Thoracic aorta (tissue), 2 donors: ENCODE data around the gene CEP72. TPM values are rescaled to one million over a fixed set of nuclear protein-coding genes. Genes with fewer than 3 reads are reported as not detected.

Experiments used
- ATAC-seq: fragments of 150-250 bp; one replicate; pipeline ENCODE4 v1.8.0; 2017; ENCODE audit warnings: low read depth; ENCODE audit not compliant: insufficient number of reproducible peaks, low FRiP score
- DNase-seq: peaks from one replicate; pipeline ENCODE4 v3.0.0-alpha.2; 2020; ENCODE audit warnings: low spot score
- H3K27ac ChIP-seq, 2 donors: fragments of 200-600 bp; sonication (generic); 1 replicate in 1 of 2; 2 replicates in 1 of 2; pipeline ENCODE4 v1.5.1; 2016; ENCODE audit warnings: mild to moderate bottlenecking in 2 of 2, moderate library complexity in 2 of 2
- H3K27me3 ChIP-seq: fragments of 200-600 bp; sonication (generic); replicated peaks from 2 replicates; pipeline ENCODE4 v1.6.0; 2016; ENCODE audit warnings: mild to moderate bottlenecking; ENCODE audit not compliant: insufficient read depth
- H3K36me3 ChIP-seq: fragments of 200-600 bp; sonication (generic); one replicate; pipeline ENCODE4 v1.5.1; 2016
- H3K4me1 ChIP-seq, 2 donors: fragments of 200-600 bp; sonication (generic); 1 replicate in 1 of 2; 2 replicates in 1 of 2; pipeline versions ENCODE4 v1.5.1 to v1.6.0; 2016; ENCODE audit warnings: low read depth in 2 of 2, mild to moderate bottlenecking in 1 of 2; ENCODE audit not compliant: control insufficient read depth in 1 of 2
- H3K4me3 ChIP-seq: fragments of 200-600 bp; sonication (generic); 2 replicates; pipeline ENCODE4 v1.5.1; 2016; ENCODE audit warnings: mild to moderate bottlenecking
- H3K9me3 ChIP-seq: fragments of 200-600 bp; sonication (generic); 2 replicates; pipeline ENCODE4 v1.5.1; 2016
- CTCF ChIP-seq: fragments of 200-600 bp; sonication (generic); IDR thresholded peaks from one replicate; pipeline ENCODE4 v1.5.1; 2019; ENCODE audit warnings: antibody characterized with exemption
- total RNA-seq, 2 donors: library from RNA; depleted of rRNA; stranded (reverse); fragments of >200 nt; gene quantifications; one replicate each; pipeline versions ENCODE4 v1.1.0 to v1.2.3, GENCODE V29; 2016

Gene CEP72
- total RNA-seq, 2 donors from 2014 or later, result 0.68 to 2.0 TPM

- ATAC-seq (no peak), DNase-seq (no peak)
- H3K27me3 ChIP-seq, result no peaks in the 10 kb centered on the region
- H3K36me3 ChIP-seq, result no peaks in the 10 kb centered on the region
- peaks cover 5 to 16% of the 10 kb centered on the region in 2 donors for H3K4me1 ChIP-seq
- peak overlapping the region; percentile 88 for H3K4me3 ChIP-seq
- TF ChIP-seq CTCF, result no peak
- no peak overlapping the region for H3K27ac ChIP-seq
- no peaks in the 10 kb centered on the region for H3K9me3 ChIP-seq
These were observed 1.1 kb upstream of the CEP72 start for GRCh38 chr5:610744-611730.

GRCh38 chr5:612498-613424 is 621 bp downstream of the CEP72 start:
- Histone ChIP-seq H3K4me3 (peak overlapping the region; percentile 88), H3K9me3 (no peaks in the 10 kb centered on the region), H3K27ac (no peak overlapping the region), H3K27me3 (no peaks in the 10 kb centered on the region), H3K4me1 (peaks cover 5 to 16% of the 10 kb centered on the region in 2 donors), H3K36me3 (no peaks in the 10 kb centered on the region)
- TF ChIP-seq CTCF, result no peak
- DNase-seq (no peak), ATAC-seq (no peak)

- Histone ChIP-seq H3K4me1 (peaks cover 1 to 12% of the 10 kb centered on the region in 2 donors), H3K27ac (no peak overlapping the region), H3K4me3 (no peak overlapping the region), H3K36me3 (peaks cover 9% of the 10 kb centered on the region), H3K27me3 (no peaks in the 10 kb centered on the region), H3K9me3 (no peaks in the 10 kb centered on the region)
- DNase-seq, result no peak
- no peak for TF ChIP-seq CTCF
- no peak for ATAC-seq
These were observed 4.4 kb downstream of the CEP72 start for GRCh38 chr5:616484-617039.

- DNase-seq, result no peak
- Histone ChIP-seq H3K4me3 (no peak overlapping the region), H3K36me3 (peaks cover 9% of the 10 kb centered on the region), H3K27ac (no peak overlapping the region), H3K27me3 (no peaks in the 10 kb centered on the region), H3K9me3 (no peaks in the 10 kb centered on the region), H3K4me1 (peaks cover 0 to 6% of the 10 kb centered on the region in 2 donors)
- no peak for ATAC-seq
- no peak for TF ChIP-seq CTCF
These were observed 5.8 kb downstream of the CEP72 start for GRCh38 chr5:617896-618295.
